ENCODE results near the gene TUBG1. TPM values are rescaled to one million over a fixed set of nuclear protein-coding genes. Genes with fewer than 3 reads are reported as not detected.

Gene TUBG1
- total RNA-seq (2014; rRNA removed; shearing (Covaris generic)) = 36.9 and 54.3 TPM in 2 replicates

- DNase-seq (ENCODE audit: low read depth) = peak; percentile 99
Measured at GRCh38 chr17:42609182-42609813, at the start of gene TUBG1, which contains the start of gene RETREG3. Gene TUBG1, plus strand, starts transcription at chr17:42609683. Its CDS starts 55 bp downstream, at chr17:42609738. Gene RETREG3, minus strand, starts transcription at chr17:42609374. Its CDS starts 50 bp downstream, at chr17:42609324.

DNA sequence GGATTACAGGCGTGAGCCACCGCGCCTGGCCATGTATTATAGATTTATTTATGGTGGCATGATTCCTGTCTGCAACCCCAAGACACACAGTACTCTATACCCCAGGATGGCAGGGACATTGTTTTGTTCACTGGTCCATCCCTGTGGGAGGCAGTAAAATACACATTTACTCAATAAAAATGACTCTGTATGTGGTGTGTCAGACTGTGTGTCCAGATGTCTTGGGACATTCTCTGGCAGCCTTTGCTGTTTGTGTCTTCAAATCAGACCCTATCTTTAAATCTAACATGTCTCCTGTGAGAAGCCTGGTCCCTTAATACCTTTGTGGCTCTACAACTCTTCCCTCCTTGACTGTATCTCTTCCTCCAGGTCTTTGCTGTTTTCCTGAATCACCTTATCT, 49.2 kb upstream of the TUBG1 start:
- DNase-seq (ENCODE audit: low read depth) = no peak

DNA sequence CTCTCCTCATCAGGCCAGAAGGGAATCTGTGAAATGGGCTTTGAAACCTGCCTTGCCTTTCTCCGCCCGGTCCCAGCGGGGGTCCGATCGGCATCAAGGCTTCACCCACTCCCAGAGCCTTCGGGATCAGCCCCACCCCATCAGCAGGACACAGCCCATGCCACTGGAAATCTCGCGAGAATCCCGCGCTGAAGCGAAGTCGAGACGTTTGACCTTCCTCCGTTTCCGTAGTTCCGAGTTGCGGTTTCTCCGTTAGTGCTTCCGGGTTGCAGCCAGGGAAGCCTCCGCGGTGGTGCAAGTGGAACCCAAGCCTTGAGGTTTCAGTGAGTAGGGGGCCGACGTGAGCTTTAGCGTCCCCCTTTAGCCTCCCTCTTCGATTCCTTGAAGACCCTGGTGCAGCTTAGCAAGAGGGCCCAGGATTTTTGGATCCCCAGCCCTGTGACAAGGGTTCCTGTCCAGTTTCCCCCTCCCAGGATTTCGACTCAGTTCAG, 47.5 kb upstream of the TUBG1 start, which contains the start of gene COASY:
Gene COASY, plus strand, starts transcription at position 252 of the 491 bp plus-strand sequence. CDS start 475 bp downstream, outside the sequence.
- peak; percentile 95 for DNase-seq (ENCODE audit: low read depth)

DNA sequence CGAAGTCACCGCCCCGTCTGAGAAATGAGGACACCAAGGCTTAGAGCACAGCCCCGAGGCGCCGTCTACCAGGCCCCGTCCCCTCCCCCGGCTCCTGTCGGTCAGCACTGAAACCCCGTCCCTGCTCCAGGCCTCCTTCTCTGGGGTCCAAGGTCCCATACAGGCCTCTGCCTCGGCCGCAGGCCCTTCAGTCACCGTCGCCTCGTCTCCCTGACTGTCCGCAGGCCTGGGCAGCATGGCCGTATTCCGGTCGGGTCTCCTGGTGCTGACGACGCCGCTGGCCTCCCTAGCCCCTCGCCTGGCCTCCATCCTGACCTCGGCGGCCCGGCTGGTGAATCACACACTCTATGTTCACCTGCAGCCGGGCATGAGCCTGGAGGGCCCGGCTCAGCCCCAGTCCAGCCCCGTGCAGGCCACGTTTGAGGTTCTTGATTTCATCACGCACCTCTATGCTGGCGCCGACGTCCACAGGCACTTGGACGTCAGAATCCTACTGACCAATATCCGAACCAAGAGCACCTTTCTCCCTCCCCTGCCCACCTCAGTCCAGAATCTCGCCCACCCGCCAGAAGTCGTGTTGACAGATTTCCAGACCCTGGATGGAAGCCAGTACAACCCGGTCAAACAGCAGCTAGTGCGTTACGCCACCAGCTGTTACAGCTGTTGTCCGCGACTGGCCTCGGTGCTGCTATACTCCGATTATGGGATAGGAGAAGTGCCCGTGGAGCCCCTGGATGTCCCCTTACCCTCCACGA, 46.9 kb upstream of the TUBG1 start:
- no peak for DNase-seq (ENCODE audit: low read depth)

- no peak for DNase-seq (ENCODE audit: low read depth)
Measured at GRCh38 chr17:42563143-42563509, 46.4 kb upstream of the TUBG1 start.

DNA sequence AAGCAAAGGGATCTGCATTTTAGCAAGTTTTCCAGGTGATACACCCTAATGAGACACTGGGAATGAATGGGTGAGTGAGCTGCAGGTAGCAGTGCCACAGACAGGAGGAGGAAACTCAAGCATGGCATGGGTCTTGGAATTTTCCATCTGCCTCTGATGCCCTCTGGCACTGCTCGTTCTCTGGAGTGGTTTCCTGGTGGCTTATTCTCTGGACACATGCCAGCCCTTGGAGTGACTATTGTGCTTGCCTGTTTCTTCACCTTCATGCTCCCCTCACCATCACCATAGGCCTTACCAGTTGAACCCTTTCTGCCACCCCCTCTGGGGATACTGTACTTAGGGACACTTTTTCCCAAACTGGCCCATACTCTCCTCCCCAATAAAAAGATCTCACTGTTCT, 45.9 kb upstream of the TUBG1 start:
- no peak for DNase-seq (ENCODE audit: low read depth)

GRCh38 chr17:42563950-42564349, 45.5 kb upstream of the TUBG1 start:
- DNase-seq (ENCODE audit: low read depth) = no peak

GRCh38 chr17:42564815-42565522, 44.5 kb upstream of the TUBG1 start:
- no peak for DNase-seq (ENCODE audit: low read depth)

DNA sequence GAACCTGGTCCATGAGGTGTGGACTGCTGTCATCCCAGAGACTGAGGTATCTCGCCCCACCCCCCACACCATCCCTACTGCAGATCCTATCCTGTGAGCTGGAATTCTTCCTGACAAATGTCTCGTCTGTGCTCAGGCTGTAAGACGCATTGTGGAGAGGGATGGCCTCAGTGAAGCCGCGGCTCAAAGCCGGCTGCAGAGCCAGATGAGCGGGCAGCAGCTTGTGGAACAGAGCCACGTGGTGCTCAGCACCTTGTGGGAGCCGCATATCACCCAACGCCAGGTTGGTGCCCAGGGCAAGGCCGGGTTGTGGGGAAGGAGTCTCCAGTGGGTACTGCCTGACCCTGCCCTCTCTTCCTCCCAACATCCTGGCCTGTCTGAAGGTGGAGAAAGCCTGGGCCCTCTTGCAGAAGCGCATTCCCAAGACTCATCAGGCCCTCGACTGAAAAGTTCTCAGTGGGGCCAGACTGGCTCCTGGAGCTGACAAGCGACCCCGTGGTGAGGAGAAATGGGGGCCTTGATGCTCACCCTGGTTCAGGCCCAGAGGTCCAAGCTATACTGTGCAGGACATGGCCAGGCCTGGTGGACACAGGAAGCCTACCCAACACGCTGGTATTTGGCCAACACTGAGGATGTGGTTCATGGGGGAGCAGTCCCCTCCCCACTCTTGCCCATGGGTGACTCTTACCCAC, 43.8 kb upstream of the TUBG1 start:
- DNase-seq (ENCODE audit: low read depth) = no peak

DNA sequence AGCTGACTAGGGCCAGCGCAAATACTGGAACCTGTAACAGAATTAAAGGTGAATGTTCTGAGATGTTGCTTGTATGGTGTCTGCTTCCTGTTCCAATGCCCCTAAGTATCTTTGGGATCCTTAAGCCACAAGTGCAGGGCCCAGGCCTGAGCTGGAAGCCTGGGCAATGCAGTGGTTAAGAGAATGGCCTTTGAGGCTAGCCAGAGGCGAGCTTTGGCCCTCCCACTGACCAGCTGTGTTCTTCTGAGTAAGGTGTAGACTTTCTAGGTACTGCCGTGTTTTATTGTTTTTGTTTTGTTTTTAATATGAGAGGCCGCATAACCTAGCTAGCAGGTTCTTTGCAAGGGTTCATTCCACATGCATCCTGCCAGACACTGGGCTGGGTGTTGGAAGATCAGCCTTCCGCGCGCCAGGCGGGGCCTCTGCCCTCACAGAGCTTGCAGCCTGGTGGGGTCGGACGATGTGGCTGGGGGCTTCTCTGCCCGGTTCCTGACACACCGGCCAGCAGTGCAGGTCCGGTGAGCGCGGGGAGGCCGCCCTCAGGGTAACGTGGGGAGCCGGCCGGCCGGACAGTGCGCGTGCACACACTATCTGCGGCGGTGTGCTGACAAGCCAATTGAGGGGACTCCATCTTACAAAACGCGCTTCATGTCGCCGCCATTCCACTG, 43.1 kb upstream of the TUBG1 start:
- no peak for DNase-seq (ENCODE audit: low read depth)

- peak; percentile 91 for DNase-seq (ENCODE audit: low read depth)
Measured at GRCh38 chr17:42566883-42567573, 42.5 kb upstream of the TUBG1 start, which contains the start of gene MLX. Gene MLX, plus strand, starts transcription at chr17:42567100. Its CDS starts 25 bp downstream, at chr17:42567125.

- no peak for DNase-seq (ENCODE audit: low read depth)
Measured at GRCh38 chr17:42568341-42569111, 41.0 kb upstream of the TUBG1 start.

- no peak for DNase-seq (ENCODE audit: low read depth)
Measured at GRCh38 chr17:42571435-42572225, 37.9 kb upstream of the TUBG1 start.

DNA sequence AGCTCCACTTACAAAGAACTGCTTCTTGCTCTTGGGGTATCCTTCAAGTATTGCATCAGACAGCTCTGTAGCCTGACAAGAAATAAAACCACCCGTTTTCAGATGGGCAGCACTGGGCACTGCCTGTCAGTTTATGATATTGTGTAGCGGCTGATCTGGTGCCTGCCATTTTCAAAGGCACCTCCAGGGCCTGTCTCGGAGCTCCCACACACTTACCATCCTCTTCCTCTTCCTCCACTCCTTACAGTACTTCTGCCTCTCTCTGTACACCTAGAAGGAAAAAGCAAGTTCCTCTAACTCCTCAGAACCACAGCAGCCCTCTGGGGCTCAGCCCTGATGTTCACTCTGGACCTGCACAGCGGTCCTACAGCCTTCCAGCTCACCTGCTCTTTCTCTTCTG, 36.4 kb upstream of the TUBG1 start:
- DNase-seq (ENCODE audit: low read depth) = no peak

DNA sequence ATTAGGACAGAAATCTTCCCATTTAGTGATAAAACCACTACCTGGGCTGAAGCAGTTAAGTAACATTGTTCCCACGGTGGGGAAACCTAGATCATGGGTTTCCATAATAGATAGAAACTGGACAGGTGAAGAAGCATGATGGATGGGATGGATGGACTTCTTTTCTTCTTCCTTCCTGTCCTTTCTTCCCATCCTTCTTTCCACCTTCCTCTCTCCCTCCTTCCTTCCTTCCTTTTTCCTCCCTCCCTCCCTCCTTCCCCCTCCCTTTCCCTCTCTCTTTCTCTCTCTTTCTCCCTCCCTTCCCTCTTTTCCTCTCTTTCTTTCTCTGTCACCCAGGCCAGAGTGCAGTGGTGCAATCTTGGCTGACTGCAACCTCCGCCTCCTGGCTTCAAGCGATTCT, 35.0 kb upstream of the TUBG1 start:
- DNase-seq (ENCODE audit: low read depth) = no peak

DNA sequence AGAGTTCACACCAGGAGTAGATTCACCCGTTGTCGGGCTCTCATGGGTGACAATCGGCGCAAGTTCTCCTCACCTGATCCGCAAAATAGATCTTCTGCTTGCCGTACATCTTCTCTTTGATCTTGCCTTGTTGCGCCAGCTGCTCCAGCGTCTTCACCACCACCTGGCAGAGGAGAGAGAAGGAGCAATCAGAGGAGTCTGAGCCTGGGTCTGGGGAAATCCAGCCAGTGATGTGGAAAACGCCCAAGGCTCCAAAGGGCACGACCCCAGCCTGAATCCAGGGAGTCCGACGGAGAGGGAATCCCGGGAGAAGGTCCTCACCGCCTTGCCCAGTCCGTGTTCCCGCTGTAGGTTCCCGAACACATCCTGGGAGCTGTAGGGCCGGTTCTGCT, 32.3 kb upstream of the TUBG1 start:
- DNase-seq (ENCODE audit: low read depth) = no peak

DNA sequence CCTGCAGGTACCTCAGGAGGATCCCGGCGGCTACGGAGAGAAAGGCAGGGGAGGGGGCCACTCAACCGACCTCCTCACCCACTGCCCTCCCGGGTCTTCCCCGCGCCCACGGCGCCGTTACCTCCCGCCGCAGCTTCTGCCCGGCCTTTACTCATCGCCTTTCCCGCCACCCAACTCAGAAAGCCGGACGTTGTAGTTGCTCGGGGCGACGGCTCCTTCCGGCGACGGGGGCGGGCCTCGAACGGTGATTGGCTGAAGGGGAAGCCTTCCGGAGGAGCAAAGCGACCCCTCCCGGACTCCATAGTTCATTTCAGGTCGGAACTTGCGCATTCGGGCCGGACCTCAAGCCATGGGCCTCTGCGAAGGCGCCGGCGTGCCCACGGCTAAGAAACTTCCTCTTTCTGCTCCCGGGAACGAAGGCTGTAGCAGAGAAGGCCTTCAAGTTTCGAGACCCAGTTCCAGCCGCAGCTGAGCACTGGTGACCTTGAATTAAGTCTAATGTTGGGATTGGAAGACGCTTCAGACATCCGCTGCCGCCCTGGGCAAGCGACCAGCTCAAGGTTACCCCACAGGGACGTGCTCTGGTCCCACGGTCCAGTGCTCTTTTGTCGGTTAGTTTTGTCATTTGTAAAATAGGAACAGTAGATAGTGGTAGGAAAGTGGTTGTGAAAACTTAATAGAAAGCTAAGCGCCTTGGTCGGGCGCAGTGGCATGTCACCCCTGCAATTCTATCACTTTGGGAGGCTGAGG, 31.8 kb upstream of the TUBG1 start, which contains the start of gene PSMC3IP:
Gene PSMC3IP, minus strand, starts transcription at position 198 of the 750 bp plus-strand sequence. Its CDS starts 43 bp downstream, at position 155.
- peak; percentile 94 for DNase-seq (ENCODE audit: low read depth)

- DNase-seq (ENCODE audit: low read depth) = peak; percentile 67
Measured at GRCh38 chr17:42578282-42578869, 31.1 kb upstream of the TUBG1 start.

Measured in Daoy (cell line).